AG09319 (cell line): Measurements from ENCODE around the gene TROAP.

Experiments used
- DNase-seq: peaks from one replicate; pipeline ENCODE4 v3.0.0-alpha.2; 2010; ENCODE audit warnings: low read depth; ENCODE audit errors: extremely low read depth
- CTCF ChIP-seq: IDR thresholded peaks from 2 replicates; pipeline ENCODE4 v1.5.1; 2011; ENCODE audit warnings: low read depth, mild to moderate bottlenecking, inconsistent platforms, low read length, moderate library complexity

The TROAP gene

GRCh38 chr12:49296034-49296835, 26.8 kb upstream of the TROAP start:
- no peak for DNase-seq
- TF ChIP-seq CTCF, result peak; percentile 60

GRCh38 chr12:49296836-49297694, 26.0 kb upstream of the TROAP start:
- TF ChIP-seq CTCF, result no peak
- DNase-seq, result no peak

- no peak for DNase-seq
- no peak for TF ChIP-seq CTCF
Observed at GRCh38 chr12:49297695-49298060, 25.4 kb upstream of the TROAP start.

GRCh38 chr12:49298160-49298559, 24.9 kb upstream of the TROAP start:
- DNase-seq, result no peak
- no peak; the same call in 1 of the 2 replicates for TF ChIP-seq CTCF

- TF ChIP-seq CTCF, result no peak
- DNase-seq, result no peak
Observed at GRCh38 chr12:49301760-49302159, 21.3 kb upstream of the TROAP start.

GRCh38 chr12:49304161-49304560, 18.9 kb upstream of the TROAP start:
- DNase-seq, result no peak
- TF ChIP-seq CTCF, result no peak
